Cardiac septum (tissue), 1 donor: ENCODE measurements around the gene ROR2. TPM values are rescaled to one million over a fixed set of nuclear protein-coding genes. Genes with fewer than 3 reads are reported as not detected.

Experiments
- DNase-seq: peaks from one replicate; pipeline ENCODE4 v3.0.0-alpha.2; 2020; ENCODE audit warnings: low spot score
- intact Hi-C: fragments of 100-400 bp; cut with DNase I; formaldehyde crosslinking; loops from one replicate; pipeline ENCODE4 v1.14.0; 2022
- total RNA-seq: library from RNA; stranded (reverse); fragmentation: NEBNext Ultra II Directional; extraction: Animal tissue kit (Norgen Biotek cat#: 25700); gene quantifications from one replicate; pipeline ENCODE4 v1.2.1, GENCODE V29; 2021
- donor health status: DM: no; HTN: no; CAD: no.

Gene ROR2
- total RNA-seq, 1 donor from 2014 or later = 0.65 TPM

DNA sequence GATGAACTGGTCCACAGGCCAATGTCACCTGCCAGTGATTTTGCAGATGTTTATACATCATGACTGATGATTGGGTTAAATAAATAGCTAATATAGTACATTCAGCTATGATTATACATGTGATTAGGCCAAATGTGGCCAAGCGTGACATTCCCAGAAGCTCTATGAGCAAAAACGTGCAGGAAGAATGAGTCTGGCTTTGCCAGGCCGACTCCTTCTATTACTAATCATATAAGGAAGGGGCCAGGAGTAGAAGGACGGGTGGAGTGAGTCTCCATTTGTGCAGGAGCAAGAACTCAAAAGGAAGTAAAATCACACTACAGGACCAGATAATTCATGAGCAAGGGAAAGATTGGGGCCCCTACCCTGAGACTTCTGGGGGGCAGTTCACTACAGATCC lies 178.2 kb downstream of the ROR2 start:
- DNase-seq = no peak
- intact Hi-C loops = no loop called here

DNA sequence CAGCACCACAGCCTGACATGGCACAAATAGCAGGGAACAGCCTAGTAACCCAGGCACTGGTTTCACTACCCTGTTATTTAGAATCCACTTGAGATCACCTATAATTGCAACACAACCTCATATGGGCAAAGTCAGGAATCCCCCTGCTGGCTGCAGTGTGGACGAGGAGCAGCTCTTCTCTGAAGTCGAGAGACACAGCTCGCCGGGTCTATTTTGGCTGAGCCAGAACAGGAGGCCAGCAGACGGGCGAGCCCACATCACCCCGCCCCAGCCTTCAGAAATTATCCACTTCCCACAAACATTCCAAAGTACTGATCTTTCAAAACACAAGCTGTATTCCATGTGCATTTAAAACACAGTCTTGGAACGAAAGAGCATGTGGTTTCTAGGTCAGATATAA lies 179.0 kb downstream of the ROR2 start:
- DNase-seq = no peak
- intact Hi-C loops = no loop called here

DNA sequence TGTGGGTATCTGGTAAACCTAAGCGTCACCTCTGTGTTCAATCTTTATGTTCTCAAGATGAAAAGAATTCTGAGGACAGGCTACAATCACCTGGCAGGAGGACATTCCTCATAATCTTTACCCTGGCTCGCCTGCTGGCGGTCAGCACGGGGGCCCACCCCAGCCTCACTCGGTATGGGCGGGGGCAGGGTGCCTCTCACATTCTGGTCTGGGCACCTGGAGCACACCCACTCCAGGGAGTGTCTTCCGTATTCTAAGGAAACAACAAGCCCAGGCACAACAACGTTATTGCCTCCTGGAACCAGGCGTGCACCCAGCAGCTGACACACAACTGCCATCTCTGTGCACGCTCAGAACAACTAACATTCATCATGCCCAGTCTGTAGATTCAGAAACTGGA lies 179.8 kb downstream of the ROR2 start:
- intact Hi-C loops = no loop called here
- DNase-seq = no peak

DNA sequence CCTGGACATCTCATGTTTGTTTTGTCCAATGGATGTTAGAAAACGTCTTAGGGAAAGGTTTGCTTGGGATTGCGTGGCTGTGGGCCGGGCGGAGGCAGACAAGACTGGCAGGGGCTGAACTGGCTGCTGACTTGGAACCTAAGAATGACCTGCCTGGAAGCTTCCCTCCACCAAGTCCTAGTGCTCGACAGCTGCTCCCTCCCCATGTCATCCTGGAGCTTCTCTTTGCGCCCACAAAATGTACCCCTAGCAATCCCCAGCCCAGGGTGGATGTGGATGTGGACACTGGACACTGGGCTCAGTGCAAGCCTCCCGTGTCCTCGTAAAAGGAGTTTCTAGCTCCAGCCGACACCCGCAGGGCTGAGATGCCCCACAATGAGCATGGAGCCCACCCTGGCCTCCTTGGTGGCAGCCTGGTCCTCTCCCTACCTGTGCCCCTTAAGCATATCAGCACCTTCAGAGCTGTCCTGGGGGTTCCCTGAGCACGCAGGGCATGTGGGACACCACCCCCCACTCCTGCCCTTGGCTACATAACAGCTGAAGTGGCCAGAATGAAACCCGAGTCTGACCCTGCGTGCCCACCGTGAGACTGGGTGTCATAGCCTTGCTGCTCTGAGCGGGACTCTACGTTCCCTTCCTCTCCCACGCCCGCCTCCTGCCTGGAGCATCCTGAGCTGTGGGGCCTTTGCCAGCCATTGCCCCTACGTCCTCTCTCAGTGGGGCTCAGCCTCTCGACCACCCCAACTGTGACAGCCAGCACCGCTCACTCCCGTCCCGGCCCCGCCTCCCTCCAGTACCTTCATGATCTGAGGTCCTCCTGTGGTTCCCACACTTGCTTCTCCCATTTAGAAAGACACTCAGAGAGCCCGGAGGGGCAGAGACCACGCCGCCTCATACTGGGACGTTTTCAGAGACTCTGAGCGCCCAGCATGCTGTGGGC lies 180.8 kb downstream of the ROR2 start:
- DNase-seq = no peak
- intact Hi-C loops = no loop called here

DNA sequence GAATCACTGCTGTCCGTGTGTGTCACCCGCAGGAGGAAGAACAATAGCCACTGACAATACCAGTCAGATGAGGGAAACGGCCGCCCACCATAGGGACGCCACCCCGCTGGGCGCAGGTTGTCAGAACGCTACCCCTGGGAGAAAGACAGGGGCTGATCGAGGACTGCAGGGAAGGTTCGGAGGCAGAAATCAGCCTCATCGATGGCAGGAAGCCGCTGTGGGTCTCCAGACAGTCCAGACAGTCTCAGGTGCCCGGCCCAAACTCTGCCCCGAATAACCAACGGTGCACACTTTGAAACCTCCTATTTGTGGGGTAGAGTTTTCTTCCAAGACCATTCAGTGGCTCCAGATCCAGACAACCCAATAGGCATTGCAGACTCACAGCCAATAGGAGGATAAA lies 181.5 kb downstream of the ROR2 start:
- intact Hi-C loops = no loop called here
- DNase-seq = no peak

DNA sequence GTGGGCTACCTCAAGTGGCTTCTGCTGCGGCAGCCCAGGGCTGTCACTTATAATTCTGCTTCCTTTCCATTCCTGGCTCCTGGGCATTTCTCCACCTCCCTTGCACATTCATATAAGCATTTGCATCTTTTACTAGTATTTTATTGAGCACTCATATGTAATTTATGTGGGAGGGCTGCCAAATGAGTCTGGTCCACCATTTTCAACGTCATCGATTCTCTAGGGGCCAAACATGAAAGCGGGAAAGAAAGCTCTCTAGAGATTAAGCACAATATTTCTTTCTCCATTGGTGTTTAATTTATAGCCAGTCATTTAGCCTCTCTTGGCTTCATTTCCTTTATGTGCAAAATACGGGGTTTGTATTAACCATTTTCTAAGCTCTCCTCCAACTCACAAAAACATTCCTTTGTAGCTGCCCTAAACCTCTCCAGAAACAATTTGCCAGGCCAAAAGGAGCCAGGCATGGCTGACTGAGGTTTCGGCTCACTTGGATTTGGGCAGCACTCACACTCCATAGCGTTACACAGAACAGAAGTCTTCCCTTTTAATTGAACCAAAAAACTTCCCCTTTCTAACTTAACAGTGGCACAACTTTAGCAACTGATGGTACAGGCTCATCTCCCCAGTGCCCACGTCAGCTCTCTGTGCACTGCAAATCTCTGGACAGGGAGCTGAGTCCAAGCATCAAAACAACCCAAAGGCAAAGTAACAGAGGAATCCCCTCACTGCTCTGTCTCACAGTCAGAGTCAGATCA lies 183.5 kb downstream of the ROR2 start:
- intact Hi-C loops = no loop called here

DNA sequence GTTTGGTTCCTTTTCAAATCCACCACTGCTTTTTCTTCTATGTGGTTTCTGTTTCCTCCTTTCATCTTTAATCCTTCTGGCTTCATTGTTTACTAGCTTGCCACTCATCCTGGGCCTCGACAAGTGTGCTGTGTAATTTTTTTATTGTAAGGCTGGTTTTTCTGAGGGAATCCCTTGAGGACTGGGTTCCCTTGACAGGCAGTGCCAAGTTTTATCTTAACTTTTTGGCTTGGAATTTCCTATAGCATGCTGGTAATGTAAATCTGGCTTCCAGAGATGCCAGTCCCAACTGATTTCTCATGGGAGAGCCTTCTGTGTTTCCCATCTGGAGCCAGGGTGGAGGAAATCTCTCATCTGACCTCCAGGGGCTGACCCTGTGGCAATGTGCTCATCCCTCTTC lies 184.7 kb downstream of the ROR2 start:
- DNase-seq = no peak
- intact Hi-C loops = no loop called here

More for the DNA sequence above, 183.5 kb downstream of the ROR2 start:
- no peak for DNase-seq

DNA sequence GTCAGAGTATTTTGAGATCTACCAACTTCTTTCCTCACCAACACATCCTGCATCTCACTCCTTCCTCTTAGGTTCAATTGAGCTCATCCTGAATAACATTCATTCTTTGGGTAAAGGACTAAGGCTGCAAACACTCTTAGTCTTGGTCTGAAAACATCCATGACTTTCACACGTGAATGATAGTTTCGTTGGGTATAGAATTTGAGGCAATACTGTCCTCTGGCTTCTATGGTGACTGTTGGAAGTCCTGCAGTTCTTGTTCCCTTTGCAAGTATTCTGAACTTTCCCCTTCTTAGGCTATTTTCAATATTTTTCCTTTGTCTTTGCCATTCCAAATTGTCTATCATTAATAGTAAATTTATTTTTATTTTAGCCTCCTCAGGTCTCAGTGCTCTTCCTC lies 185.4 kb downstream of the ROR2 start:
- no peak for DNase-seq
- intact Hi-C loops = no loop called here

DNA sequence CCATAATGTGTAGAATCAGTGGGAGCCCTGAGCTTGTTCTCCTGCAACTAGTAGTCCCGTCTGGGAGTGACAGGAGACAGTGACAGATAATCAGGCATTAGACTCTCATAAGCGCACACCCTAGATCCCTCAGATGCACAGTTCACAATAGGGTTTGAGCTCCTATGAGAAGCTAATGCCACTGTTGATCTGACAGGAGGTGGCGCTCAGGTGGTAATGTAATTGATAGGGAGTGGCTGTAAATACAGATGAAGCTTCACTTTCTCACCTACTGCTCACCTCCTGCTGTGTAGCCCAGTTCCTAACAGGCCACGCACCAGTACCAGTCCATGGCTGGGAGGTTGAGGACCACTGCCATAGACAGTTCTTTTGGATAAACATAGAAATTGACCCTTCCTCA lies 188.7 kb downstream of the ROR2 start:
- intact Hi-C loops = no loop called here

DNA sequence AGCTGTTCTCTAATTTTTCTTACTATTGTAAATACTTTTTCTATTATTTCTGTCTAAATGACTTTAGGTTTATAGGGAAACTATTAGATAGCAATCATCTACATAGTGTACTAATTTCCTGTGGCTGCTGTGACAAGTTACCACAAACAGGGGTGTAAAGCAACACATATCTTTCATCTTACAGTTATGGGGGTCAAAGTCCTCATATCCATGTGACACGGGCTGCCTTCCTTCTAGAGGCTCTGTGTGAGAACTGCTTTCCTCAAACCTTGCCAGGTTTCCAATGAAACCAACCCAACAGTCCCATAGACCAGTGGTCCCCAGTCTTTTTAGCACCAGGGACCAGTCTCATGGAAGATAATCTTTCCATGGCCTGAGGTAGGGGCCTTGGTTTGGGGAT lies 189.1 kb downstream of the ROR2 start:
- DNase-seq = no peak
- intact Hi-C loops = no loop called here

More for the DNA sequence above, 188.7 kb downstream of the ROR2 start:
- DNase-seq = no peak

DNA sequence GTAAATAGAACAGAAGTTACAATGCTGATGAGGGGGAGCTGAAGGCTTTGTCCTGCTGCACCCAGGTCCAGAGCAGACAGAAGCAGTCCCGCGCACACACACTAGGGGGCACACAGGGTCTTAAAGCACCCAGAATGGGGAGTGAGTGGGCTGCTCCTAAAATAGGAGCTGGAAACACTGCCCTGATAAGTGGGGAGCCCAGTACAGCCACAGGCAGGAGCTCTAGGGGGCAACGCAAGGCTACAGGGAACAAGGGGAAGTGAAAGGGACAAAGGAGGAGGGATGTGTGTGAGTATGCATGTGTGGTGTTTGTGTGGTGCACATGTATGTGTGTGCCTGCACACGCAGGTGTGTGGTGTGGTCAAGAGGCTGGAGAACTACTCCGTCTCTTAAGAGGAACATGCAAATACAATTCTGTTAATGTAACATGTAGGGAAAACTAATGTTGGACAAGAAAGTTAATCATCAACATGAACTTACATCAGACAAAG lies 191.5 kb downstream of the ROR2 start:
- DNase-seq = no peak
- intact Hi-C loops = no loop called here

DNA sequence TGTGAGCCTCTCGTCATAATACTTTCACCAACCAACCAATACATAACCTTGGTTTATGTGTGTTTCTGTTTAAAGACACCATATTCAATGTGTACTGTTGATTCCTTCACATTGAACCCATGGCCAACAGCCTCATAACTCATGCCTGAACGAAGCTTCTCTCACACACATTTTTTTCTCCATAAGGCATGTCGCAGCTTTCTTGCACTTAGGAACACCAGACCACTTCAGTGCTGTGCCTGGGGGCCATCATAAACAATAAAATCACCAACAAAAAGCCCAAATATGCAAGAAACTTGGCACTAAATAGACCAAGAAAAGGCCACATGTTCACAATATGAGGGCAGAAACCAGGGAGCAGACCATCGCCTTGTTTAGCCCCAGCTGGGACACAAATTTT lies 192.2 kb downstream of the ROR2 start:
- no peak for DNase-seq
- intact Hi-C loops = no loop called here

DNA sequence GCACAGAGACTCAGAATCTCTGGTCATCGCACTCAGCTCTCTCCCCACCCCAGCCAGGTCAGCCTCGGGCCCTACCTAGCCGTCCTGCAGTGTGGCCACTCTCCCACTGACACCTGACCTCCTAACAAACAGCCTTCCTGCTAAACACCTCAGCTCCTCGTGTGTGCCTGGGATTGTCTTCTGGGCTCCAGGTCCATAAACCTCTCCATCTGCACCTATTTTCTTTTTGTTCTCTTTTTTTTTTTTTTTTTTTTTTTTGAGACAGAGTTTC lies 193.6 kb downstream of the ROR2 start:
- no peak for DNase-seq
- intact Hi-C loops = no loop called here

DNA sequence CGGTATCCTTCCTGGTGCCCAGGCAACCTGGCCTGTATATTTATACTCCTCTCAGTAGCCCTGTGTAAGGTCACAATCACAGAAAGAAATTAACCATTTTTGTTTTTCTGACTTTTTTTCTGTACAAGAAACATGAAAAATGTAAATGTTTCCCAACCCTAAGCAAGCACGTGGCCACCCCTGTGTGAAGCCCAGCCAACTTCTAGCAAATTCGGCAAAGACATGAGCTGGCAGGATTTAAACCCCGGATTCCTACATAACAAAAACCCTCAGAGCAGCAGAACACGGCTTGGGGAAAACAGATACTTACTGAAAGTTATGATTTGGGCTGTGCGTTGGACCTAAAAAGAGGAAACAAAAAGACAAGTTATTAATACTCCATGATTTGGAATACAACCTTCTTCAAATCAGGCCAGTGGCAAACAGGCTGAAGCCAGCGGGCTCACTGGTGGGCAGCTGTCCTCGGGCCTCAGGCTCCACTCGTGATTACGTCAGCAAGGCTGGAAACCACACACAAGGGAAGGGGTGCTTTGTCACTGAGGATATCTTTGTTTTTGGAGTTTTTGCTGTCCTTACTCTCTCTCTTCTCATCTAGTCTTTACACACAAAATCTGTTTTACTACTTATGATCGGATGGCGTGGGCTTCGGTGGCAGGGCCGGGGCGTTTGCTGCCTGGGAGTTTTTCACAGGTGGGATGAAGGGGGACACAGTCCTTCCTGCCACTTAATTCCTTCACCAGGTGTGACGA lies 194.1 kb downstream of the ROR2 start:
- no peak for DNase-seq
- intact Hi-C loops = no loop called here

DNA sequence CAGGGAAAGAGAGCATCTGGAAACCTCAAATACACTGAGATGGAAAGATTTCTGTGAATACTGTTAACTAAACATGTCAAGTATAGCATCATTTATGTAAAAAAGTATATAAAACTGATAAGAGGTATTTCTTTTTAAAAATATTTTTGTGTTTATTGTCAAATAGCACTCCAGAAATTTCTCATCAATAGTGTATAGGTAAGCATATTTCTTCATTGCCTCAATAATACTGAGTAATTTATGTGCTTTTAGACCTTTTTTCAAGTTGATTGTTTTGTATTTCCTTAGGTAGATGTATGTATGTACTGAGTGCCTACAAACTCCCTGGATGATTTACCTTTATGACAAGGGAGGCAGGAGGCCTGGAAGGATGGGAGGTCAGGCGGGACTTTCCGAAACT lies 196.3 kb downstream of the ROR2 start:
- intact Hi-C loops = no loop called here
- no peak for DNase-seq

DNA sequence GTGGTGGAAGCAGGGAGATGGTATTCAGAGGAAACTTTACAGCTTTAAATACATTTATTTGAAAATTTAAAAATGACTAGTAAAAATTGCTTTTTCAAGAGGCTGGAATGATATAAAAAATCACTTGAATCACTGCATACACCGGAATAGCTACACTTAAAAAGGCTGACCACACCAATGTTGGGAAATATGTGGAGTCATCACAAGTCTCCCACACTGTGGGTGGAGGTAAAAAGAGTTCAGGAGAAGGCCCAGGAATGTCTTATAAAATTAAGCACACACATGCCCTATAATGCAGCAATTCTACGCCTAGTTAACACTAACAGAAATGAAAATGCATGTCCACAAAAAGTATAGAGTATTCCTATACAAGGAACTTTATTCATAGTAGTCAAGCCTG lies 198.1 kb downstream of the ROR2 start:
- intact Hi-C loops = no loop called here
- DNase-seq = no peak

DNA sequence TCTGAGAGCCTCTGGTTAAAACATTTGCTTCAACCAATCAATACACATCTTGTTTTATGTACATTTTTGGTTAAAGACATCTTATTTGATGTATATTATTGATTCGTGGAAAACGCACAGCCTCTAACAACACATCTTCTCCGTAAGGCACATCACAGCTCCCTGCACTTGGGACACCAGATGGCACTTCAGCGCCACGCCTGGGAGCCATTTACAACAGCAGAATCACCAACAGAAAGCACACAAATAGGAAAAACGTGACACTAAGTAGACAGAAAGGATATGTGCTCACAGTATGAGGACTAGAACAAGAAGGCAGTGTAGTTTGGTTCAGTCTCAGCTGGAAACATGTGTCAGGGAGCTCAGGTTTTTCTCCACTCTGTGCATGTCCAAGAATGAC lies 199.7 kb downstream of the ROR2 start:
- intact Hi-C loops = no loop called here

DNA sequence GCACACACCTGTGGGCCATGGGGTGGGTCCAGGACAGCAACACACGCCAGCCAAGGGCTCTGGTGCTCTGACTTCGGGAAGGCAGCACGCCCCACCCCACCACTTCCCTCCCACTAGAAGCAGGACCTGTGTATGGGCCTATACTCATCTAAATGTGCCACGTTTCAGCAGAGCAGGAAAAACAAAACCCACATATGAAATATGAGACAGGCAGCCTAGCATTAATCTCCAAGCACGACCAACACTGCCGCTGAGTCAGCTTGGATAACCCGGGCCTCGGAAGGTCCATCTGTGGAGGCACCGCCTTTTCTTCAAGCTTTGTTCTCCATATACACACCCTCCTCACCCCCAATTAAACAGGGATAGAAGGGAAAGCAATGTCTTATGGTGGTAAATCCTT lies 203.1 kb downstream of the ROR2 start:
- no peak for DNase-seq
- intact Hi-C loops = no loop called here

More for the DNA sequence above, 199.7 kb downstream of the ROR2 start:
- no peak for DNase-seq

DNA sequence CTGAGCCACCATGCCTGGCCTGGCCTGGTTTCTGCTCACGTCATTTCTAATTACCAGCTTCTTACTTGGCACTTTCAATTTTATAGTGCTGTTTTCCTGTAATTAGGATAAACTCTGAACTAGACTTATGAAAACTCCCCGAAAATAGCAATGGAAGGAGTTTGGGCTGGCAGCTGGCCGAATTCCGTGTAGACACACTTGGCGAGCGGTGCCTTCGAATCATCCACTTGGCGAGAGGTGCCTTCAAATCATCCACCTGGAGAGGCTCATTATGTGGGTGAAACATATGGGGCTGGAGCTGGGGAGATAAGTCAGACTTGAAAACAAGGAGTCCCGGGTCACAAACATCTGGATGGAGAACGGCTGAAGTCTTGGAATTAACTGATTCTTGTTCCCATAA lies 203.7 kb downstream of the ROR2 start:
- intact Hi-C loops = no loop called here
- DNase-seq = no peak

DNA sequence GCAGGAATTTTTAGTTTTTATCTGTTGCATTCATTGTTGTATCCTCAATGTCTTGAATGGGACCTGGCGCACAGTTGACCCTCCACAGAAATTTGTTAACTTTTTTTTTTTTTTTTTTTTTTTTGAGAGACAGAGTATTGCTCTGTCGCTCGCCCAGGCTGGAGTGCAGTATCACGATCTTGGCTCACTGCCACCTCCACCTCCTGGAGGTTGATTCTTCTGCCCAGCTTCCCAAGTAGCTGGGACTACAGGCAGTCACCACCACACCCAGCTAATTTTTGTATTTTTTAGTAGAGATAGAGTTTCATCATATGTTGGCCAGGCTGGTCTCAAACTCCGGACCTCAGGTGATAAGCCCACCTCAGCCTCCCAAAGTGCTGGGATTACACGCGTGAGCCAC lies 205.9 kb downstream of the ROR2 start:
- DNase-seq = no peak

More for the DNA sequence above, 205.9 kb downstream of the ROR2 start:
- intact Hi-C loops = no loop called here
